ENCODE data around the gene S1PR3. TPM values are rescaled to one million over a fixed set of nuclear protein-coding genes. Genes with fewer than 3 reads are reported as not detected.

S1PR3 gene
- total and polyA plus RNA-seq, 2 donors (not counting 3 experiments of a cell fraction or from before 2014, with no cell fraction given): 12.5 to 25.8 TPM

DNA sequence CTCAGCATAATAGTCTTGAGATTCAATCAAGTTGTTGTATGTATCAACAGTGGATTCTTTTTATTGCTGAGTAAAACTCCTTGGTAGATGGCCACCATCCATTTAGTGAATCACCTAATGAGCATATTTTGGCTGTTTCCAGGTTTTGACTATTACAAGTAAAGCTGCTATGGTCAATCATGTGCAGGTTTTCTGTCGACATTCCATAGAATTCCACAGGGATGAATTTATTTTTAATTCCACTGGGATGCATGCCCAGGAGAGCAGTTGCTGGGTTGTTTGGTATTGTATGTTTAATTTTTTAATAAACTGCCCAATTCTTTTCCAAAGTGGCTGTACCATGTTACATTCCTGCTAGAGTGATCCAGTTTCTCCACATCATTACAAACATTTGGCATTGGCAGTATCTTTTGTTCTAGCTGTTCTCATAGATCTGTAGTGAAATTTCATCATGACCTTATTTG is 10.5 kb upstream of the S1PR3 start:
- H3K4me1 ChIP-seq (ENCODE audit: control insufficient read depth, extremely low read depth, insufficient read depth, low read length): no peaks in the 10 kb centered on the region
- no peaks in the 10 kb centered on the region for H3K9me3 ChIP-seq (replicated peaks; ENCODE audit: control insufficient read depth, insufficient read depth, low read length)
- H3K36me3 ChIP-seq (ENCODE audit: control insufficient read depth in 2 of 2, extremely low read depth in 1 of 2, insufficient read depth in 2 of 2, low read length in 2 of 2): no peaks in the 10 kb centered on the region
- no peak for TF ChIP-seq POLR2A (IDR thresholded peaks at IDR 0.05; ENCODE audit: low read depth, low read length)
- TF ChIP-seq POLR2AphosphoS5 (IDR thresholded peaks at IDR 0.05; ENCODE audit: insufficient read depth, low read depth, low read length): no peak
- no peak for TF ChIP-seq EZH2 (IDR thresholded peaks at IDR 0.05; ENCODE audit: borderline replicate concordance, low read depth, low read length, severe bottlenecking)
- dilution Hi-C loops (cut with MboI; ENCODE audit: extremely low pct_ligation_motif_present, low sequenced_read_pairs): no loop called here
- no peak for FAIRE-seq
- peaks cover 3 to 12% of the 10 kb centered on the region in 2 experiments for H3K27me3 ChIP-seq (ENCODE audit: control insufficient read depth in 2 of 2, insufficient read depth in 2 of 2, low read length in 2 of 2)
- H3K4me2 ChIP-seq (ENCODE audit: insufficient read depth, low read length): no peak overlapping the region
- no peak overlapping the region for H3K9ac ChIP-seq (replicated peaks; ENCODE audit: extremely low read depth, insufficient read depth, low read length)
- DNase-seq (ENCODE audit: low read depth, low spot score): no peak
- ChIA-PET CTCF (no interaction called here), POLR2A (no interaction called here)
- H3K4me3 ChIP-seq (replicated peaks in 1 of 3; ENCODE audit: insufficient read depth in 1 of 3, low read depth in 1 of 3, low read length in 3 of 3): no peak overlapping the region
- H4K20me1 ChIP-seq (replicated peaks; ENCODE audit: control insufficient read depth, extremely low read depth, insufficient read depth, low read length): no peaks in the 10 kb centered on the region
- H3K9me1 ChIP-seq (replicated peaks; ENCODE audit: control insufficient read depth, extremely low read depth, insufficient read depth, low read length): no peaks in the 10 kb centered on the region
- no TSS peak for BruUV-seq (replicated peaks)
- H3K79me2 ChIP-seq (ENCODE audit: control insufficient read depth, insufficient read depth, low read length): no peaks in the 10 kb centered on the region
- H2AFZ ChIP-seq (ENCODE audit: low read depth, low read length): no peak overlapping the region
- intact Hi-C loops (cut with micrococcal nuclease): no loop called here
- no peak overlapping the region for H3K27ac ChIP-seq (ENCODE audit: insufficient read depth, low read depth, low read length)

DNA sequence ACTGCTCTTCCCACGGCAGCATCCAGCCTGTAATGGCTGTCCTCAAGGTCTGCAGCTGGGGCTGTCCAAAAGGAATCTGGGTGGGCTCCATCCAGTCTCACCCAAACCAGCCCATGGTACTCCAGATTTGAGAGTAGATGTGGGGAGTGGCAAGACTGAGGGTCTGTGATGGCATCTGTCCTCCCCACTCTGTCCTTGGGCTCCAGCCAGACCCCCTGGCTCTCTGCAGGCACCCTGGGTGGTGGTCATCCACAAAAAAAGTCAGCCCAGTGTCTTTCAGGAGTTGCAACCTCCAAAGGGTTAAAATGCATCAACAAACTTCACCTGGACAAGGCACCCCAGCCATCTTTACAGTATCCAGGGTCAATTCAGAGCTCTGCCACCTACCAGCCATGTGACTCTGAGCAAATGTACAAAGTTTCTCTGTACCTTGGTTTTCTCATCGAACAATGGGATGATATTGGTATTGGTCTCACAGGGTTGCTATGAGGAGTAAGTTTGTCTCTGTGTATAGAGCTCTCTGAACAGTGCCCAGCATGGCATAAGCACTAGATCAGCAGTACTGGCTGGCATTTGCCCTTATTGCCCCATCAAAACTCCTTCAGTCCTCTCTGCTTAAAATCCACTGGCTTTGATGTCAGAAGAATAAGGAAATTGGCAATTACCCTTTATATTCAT is 7.3 kb upstream of the S1PR3 start:
- H3K4me1 ChIP-seq (ENCODE audit: control insufficient read depth, extremely low read depth, insufficient read depth, low read length): no peaks in the 10 kb centered on the region
- no peaks in the 10 kb centered on the region for H4K20me1 ChIP-seq (replicated peaks; ENCODE audit: control insufficient read depth, extremely low read depth, insufficient read depth, low read length)
- H2AFZ ChIP-seq (ENCODE audit: low read depth, low read length): no peak overlapping the region
- H3K36me3 ChIP-seq (ENCODE audit: control insufficient read depth in 2 of 2, extremely low read depth in 1 of 2, insufficient read depth in 2 of 2, low read length in 2 of 2): no peaks in the 10 kb centered on the region
- dilution Hi-C loops (cut with MboI; ENCODE audit: extremely low pct_ligation_motif_present, low sequenced_read_pairs) (no loop called here), intact Hi-C loops (cut with micrococcal nuclease) (loop anchor here (2.0 kb wide), 1 partner anchor 49 kb away; no protein-coding TSS in a partner anchor)
- BruUV-seq (replicated peaks): no TSS peak
- TF ChIP-seq MYC (IDR thresholded peaks at IDR 0.05; ENCODE audit: low read depth, low read length): no peak
- TF ChIP-seq FOS (IDR thresholded peaks at IDR 0.05; ENCODE audit: borderline replicate concordance, insufficient read depth, low read length): no peak
- TF ChIP-seq, protein P1, sequence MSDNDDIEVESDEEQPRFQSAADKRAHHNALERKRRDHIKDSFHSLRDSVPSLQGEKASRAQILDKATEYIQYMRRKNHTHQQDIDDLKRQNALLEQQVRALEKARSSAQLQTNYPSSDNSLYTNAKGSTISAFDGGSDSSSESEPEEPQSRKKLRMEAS (IDR thresholded peaks at IDR 0.05; ENCODE audit: insufficient read depth, insufficient read length): no peak
- no peak for TF ChIP-seq POLR2AphosphoS5 (IDR thresholded peaks at IDR 0.05; ENCODE audit: insufficient read depth, low read depth, low read length)
- ChIA-PET CTCF (no interaction called here), POLR2A (no interaction called here)
- no peak for DNase-seq (ENCODE audit: low read depth, low spot score)
- no peak overlapping the region for H3K27ac ChIP-seq (ENCODE audit: insufficient read depth, low read depth, low read length)
- H3K4me2 ChIP-seq (ENCODE audit: insufficient read depth, low read length): no peak overlapping the region
- no peaks in the 10 kb centered on the region for H3K79me2 ChIP-seq (ENCODE audit: control insufficient read depth, insufficient read depth, low read length)
- no peak overlapping the region for H3K9ac ChIP-seq (replicated peaks; ENCODE audit: extremely low read depth, insufficient read depth, low read length)
- H3K27me3 ChIP-seq (ENCODE audit: control insufficient read depth in 2 of 2, insufficient read depth in 2 of 2, low read length in 2 of 2): peaks cover 0 to 8% of the 10 kb centered on the region in 2 experiments
- H3K9me1 ChIP-seq (replicated peaks; ENCODE audit: control insufficient read depth, extremely low read depth, insufficient read depth, low read length): no peaks in the 10 kb centered on the region
- no peaks in the 10 kb centered on the region for H3K9me3 ChIP-seq (replicated peaks; ENCODE audit: control insufficient read depth, insufficient read depth, low read length)
- no peak for FAIRE-seq
- H3K4me3 ChIP-seq (replicated peaks in 1 of 3; ENCODE audit: insufficient read depth in 1 of 3, low read depth in 1 of 3, low read length in 3 of 3): no peak overlapping the region

All from endothelial cell of umbilical vein (primary cell).